LNCaP clone FGC (cell line): ENCODE measurements around the gene BCL10.

Source experiments
- DNase-seq: peaks from one replicate; pipeline ENCODE4 v3.0.0-alpha.2; 2011; ENCODE audit warnings: low read depth
- H3K4me3 ChIP-seq: 2 replicates; pipeline ENCODE4 v1.5.1; 2011; ENCODE audit warnings: mild to moderate bottlenecking, low read depth, low read length, control low read depth
- CTCF ChIP-seq: IDR thresholded peaks from 2 replicates; pipeline ENCODE4 v1.5.1; 2012; ENCODE audit warnings: mild to moderate bottlenecking; ENCODE audit not compliant: control insufficient read depth, insufficient read depth; ENCODE audit errors: extremely low read depth

The BCL10 gene

DNA sequence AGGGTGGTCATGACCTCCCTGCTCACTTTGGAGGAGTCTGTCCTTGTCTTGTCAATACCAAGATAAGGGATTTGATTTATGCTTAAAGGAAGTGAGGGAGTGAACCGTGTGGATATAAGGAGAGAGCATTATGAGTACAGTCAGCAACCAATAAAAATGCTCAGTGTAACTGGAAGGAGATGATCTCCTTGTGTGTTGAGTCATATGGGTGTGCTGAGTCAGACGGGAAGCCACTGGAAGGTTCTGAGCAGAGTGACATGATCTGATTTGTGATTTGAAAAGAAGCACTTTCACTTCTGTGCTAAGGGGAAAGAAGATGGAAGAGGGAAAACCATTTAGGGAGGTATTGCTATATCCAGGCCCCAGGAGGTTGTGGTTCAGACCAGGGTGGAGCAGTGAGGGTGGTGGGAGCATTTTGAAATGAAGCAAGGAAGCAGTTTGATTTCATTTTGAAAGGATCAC, 2.5 kb upstream of the BCL10 start:
- DNase-seq: peak; percentile 55
- no peak overlapping the region for H3K4me3 ChIP-seq
- no peak for TF ChIP-seq CTCF

DNA sequence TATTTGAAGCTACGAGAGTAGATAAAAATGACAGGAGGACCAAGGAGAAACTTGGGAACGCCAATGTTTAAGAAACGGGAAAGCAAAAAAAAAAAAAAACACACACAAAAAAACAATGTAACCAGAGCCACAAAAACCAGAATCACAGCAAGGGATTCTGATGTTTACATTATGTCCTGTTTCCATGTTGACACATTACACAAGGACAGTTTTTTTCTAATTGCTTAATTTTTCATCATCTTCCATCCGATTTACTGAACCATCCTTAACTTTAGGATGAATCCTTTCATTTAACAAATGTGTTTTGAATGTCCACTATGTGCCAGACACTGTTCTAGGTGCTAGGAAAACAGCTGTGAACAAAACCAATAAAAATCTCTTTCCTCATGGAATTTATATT, 1.4 kb upstream of the BCL10 start:
- H3K4me3 ChIP-seq: no peak overlapping the region

DNA sequence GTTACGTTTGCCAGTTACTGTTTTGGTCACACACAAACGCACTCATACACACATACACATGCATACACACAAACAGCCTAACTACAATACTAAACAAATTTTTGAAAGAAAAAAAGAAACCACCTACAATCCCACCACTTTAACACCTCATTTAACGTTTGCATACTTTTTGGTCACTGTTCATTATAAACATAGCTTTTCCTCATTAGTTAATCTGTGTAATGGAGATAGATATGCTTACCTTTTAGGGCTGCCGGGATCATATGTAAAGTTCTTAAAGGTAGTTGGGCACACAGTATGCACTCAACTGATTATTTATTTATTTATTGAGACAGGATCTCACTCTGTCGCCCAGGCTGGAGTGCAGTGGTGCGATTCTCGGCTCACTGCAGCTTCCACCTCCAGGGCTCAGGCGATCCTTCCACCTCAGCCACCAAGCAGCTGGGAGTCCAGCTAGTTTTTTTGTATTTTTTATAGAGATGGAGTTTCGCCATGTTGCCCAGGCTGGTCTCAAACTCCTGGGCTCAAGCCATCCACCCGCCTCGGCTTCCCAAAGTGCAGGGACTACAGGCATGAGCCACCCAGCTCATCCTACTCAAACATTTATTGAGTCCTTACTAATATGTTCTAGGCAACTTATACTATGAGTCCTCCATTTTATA, 677 bp upstream of the BCL10 start:
- peak overlapping the region; percentile 89 for H3K4me3 ChIP-seq
- no peak for DNase-seq
- TF ChIP-seq CTCF: no peak

More for the DNA sequence above, 1.4 kb upstream of the BCL10 start:
- peak; percentile 50 for DNase-seq
- no peak for TF ChIP-seq CTCF

- H3K4me3 ChIP-seq: peak overlapping the region; percentile 89
- no peak for TF ChIP-seq CTCF
- DNase-seq: no peak
These were observed 674 bp downstream of the BCL10 start for GRCh38 chr1:85275701-85276214.

- H3K4me3 ChIP-seq: peak overlapping the region; percentile 89
- DNase-seq: peak; percentile 61
- TF ChIP-seq CTCF: no peak
These were observed 1.4 kb downstream of the BCL10 start for GRCh38 chr1:85274969-85275453.

DNA sequence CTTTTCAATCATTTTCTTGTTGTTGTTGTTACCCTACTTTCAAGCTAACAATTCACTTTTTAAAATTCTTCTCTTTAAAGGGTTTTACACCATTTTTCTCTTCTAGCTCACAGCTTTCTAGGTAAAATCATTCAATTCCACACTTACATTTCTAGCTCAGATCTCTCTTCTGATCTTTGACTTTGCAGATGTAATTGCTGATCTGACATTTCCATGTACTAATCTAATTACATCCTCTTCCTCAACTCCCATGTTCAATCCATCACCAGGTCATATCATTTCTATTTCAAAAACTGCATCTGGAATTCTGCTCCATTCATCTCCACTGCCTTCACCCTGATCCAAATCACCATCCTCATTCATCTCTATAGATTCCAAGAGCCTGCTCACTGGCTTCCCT, 3.0 kb downstream of the BCL10 start:
- no peak for DNase-seq
- H3K4me3 ChIP-seq: no peak overlapping the region
- no peak for TF ChIP-seq CTCF
